HG02981 (cell line): ENCODE measurements around the gene RBM26.

Experiments used
- ATAC-seq: cut with Tn5 transposase; IDR thresholded peaks from one replicate; pipeline ENCODE4 v1.9.1; 2021; ENCODE audit warnings: mild to moderate bottlenecking, moderate library complexity; ENCODE audit not compliant: unreplicated experiment

Gene RBM26

GRCh38 chr13:79340490-79340889 is 65.6 kb downstream of the RBM26 start:
- ATAC-seq, result no peak

- no peak for ATAC-seq
Measured at GRCh38 chr13:79338343-79338742, 67.7 kb downstream of the RBM26 start.

GRCh38 chr13:79336966-79337365 is 69.1 kb downstream of the RBM26 start:
- no peak for ATAC-seq

GRCh38 chr13:79328510-79328909 is 77.5 kb downstream of the RBM26 start:
- no peak for ATAC-seq

GRCh38 chr13:79320433-79320832 is 85.6 kb downstream of the RBM26 start:
- no peak for ATAC-seq

- ATAC-seq, result no peak
Measured at GRCh38 chr13:79318664-79319063, 87.4 kb downstream of the RBM26 start.

- no peak for ATAC-seq
Measured at GRCh38 chr13:79317856-79318255, 88.2 kb downstream of the RBM26 start.

GRCh38 chr13:79314652-79315051 is 91.4 kb downstream of the RBM26 start:
- no peak for ATAC-seq

- no peak for ATAC-seq
Measured at GRCh38 chr13:79312340-79312855, 93.7 kb downstream of the RBM26 start.

GRCh38 chr13:79311386-79311785 is 94.7 kb downstream of the RBM26 start:
- ATAC-seq, result no peak

- ATAC-seq, result no peak
Measured at GRCh38 chr13:79309690-79310089, 96.4 kb downstream of the RBM26 start.

- no peak for ATAC-seq
Measured at GRCh38 chr13:79307866-79308298, 98.2 kb downstream of the RBM26 start.

- ATAC-seq, result no peak
Measured at GRCh38 chr13:79307433-79307861, 98.6 kb downstream of the RBM26 start.

GRCh38 chr13:79306650-79307049 is 99.4 kb downstream of the RBM26 start:
- ATAC-seq, result no peak

GRCh38 chr13:79297128-79297527 is 108.9 kb downstream of the RBM26 start:
- no peak for ATAC-seq

GRCh38 chr13:79295906-79296706 is 109.9 kb downstream of the RBM26 start:
- ATAC-seq, result no peak

GRCh38 chr13:79290595-79291244 is 115.3 kb downstream of the RBM26 start:
- no peak for ATAC-seq

- no peak for ATAC-seq
Measured at GRCh38 chr13:79289571-79289970, 116.5 kb downstream of the RBM26 start.

- ATAC-seq, result no peak
Measured at GRCh38 chr13:79287939-79288795, 117.9 kb downstream of the RBM26 start.

- ATAC-seq, result no peak
Measured at GRCh38 chr13:79285159-79285558, 120.9 kb downstream of the RBM26 start.

- ATAC-seq, result no peak
Measured at GRCh38 chr13:79283742-79284141, 122.3 kb downstream of the RBM26 start.
